Lower lobe of right lung (tissue), 2 donors: ENCODE data around the gene SYNGAP1. TPM values are rescaled to one million over a fixed set of nuclear protein-coding genes. Genes with fewer than 3 reads are reported as not detected.

Experiments
- ATAC-seq, 2 donors: fragments of 200-7000 bp; cut with Tn5 transposase; one replicate each; pipeline ENCODE4 v1.9.1; 2020 to 2022; ENCODE audit warnings: mild to moderate bottlenecking in 2 of 2, moderate library complexity in 2 of 2
- DNase-seq: peaks from one replicate; pipeline ENCODE4 v3.0.0-alpha.2; 2020
- H3K27ac ChIP-seq: fragments of 200-600 bp; one replicate; pipeline ENCODE4 v1.8.0; 2022
- H3K27me3 ChIP-seq: fragments of 200-600 bp; one replicate; pipeline ENCODE4 v1.8.0; 2022; ENCODE audit warnings: low read depth
- H3K36me3 ChIP-seq: fragments of 200-600 bp; one replicate; pipeline ENCODE4 v1.8.0; 2022; ENCODE audit warnings: mild to moderate bottlenecking
- H3K4me1 ChIP-seq: fragments of 200-600 bp; one replicate; pipeline ENCODE4 v1.8.0; 2022
- H3K4me3 ChIP-seq: fragments of 200-600 bp; one replicate; pipeline ENCODE4 v1.8.0; 2022; ENCODE audit warnings: mild to moderate bottlenecking
- H3K9me3 ChIP-seq: fragments of 200-600 bp; one replicate; pipeline ENCODE4 v1.8.0; 2022
- intact Hi-C: fragments of 100-400 bp; cut with DNase I; formaldehyde crosslinking; loops from one replicate; pipeline ENCODE4 v1.11.0; 2022
- total RNA-seq: library from RNA; stranded (reverse); fragmentation: NEBNext Ultra II Directional; extraction: Animal tissue kit (Norgen Biotek cat#: 25700); gene quantifications from one replicate; pipeline ENCODE4 v1.2.1, GENCODE V29; 2021
- TF ChIP-seq, protein P1 (sequence below): fragments of 200-600 bp; IDR thresholded peaks from one replicate; pipeline ENCODE4 v1.8.0; 2022; ENCODE audit warnings: antibody characterized with exemption, mild to moderate bottlenecking
- donor health status: DM: no; HTN: yes; CAD: no; lungs with severe emphysema.

Gene SYNGAP1
- total RNA-seq, 1 donor from 2014 or later = 21.6 TPM

DNA sequence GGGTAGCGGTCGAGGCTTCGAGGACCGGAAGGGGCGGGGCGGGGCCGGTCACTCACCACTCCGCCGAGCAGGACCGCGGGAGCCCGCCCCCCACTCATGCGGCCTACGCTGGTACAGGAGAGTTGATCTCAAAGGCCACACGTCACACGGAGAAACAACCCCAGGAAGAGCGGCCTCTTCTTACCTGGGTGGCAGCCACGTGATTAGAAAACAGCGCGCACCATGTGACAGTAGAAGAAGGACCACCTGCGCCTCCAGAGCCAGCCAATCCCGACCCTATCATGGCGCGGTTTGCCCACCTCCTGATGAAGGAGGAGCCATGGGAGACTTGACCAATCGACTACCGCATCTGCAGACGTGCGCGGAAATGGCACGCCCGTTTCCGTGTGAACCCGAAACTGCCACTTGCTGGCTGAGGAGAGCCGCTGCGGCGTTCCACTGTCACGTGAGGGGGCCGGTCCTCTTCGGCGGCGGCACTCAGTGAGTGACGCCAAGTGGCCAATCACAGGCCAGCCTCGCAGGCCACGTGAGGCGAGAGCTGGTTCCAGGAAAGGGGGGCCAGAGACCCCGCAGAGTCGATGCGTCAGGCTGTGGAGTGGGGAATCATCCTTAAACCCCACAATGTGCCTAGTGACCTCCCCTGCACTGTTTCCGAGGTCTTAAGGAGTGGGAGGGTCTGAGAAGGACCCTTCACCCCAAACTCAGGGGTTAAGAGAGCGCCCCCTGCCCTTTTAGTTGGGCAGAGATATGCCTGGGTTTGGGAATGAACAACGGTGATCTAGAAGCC, 1.8 kb upstream of the SYNGAP1 start, which contains the start of gene CUTA:
Gene CUTA (minus strand): TSS at position 205 of the 787 bp plus-strand sequence. CDS start 107 bp downstream, at position 98.
- peaks cover 36% of the 10 kb centered on the region for H3K36me3 ChIP-seq
- TF ChIP-seq, protein P1, sequence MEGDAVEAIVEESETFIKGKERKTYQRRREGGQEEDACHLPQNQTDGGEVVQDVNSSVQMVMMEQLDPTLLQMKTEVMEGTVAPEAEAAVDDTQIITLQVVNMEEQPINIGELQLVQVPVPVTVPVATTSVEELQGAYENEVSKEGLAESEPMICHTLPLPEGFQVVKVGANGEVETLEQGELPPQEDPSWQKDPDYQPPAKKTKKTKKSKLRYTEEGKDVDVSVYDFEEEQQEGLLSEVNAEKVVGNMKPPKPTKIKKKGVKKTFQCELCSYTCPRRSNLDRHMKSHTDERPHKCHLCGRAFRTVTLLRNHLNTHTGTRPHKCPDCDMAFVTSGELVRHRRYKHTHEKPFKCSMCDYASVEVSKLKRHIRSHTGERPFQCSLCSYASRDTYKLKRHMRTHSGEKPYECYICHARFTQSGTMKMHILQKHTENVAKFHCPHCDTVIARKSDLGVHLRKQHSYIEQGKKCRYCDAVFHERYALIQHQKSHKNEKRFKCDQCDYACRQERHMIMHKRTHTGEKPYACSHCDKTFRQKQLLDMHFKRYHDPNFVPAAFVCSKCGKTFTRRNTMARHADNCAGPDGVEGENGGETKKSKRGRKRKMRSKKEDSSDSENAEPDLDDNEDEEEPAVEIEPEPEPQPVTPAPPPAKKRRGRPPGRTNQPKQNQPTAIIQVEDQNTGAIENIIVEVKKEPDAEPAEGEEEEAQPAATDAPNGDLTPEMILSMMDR = peak; percentile 35
- DNase-seq (peak; percentile 100), ATAC-seq (peak; percentile 97)
- H3K4me1 ChIP-seq = peaks cover 43% of the 10 kb centered on the region
- peak within 1 kb of the TSS; percentile 85 for H3K4me3 ChIP-seq
- intact Hi-C loops = no loop called here
- H3K27me3 ChIP-seq = no peaks in the 10 kb centered on the region
- no peaks in the 10 kb centered on the region for H3K9me3 ChIP-seq
- H3K27ac ChIP-seq = peak within 1 kb of the TSS; percentile 94

DNA sequence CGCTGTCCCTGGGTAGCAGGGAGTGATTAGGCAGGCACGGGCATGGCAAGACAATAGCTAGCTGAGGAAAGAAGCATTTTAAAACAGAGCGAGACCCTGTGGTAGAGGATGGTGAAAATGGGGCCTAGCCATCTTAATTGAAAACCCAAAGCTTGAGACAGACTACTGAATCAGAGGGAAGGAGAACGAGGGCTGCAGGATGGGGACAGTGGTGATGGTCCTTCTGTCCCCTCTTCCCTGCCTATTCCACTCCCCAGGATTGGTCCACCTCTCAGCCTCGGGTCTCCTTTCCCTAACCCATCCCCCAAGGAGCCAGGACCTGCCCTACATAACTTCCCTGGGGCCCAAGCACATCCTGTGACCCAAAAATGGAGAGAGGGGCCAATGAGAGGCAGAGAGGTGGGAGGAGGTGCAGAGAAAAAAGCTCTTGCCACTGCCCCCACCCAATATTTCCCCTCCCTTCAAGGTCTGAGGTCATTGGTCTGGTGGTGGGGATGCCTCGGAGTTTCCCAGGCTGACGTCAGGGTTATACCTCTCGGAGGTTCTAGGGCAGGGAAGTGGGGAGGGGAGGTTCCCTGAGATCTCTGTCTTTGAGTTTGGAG, 1.1 kb upstream of the SYNGAP1 start:
- intact Hi-C loops = no loop called here
- TF ChIP-seq, protein P1 = no peak
- H3K27me3 ChIP-seq = no peaks in the 10 kb centered on the region
- H3K27ac ChIP-seq = peak overlapping the region; percentile 94
- peak overlapping the region; percentile 85 for H3K4me3 ChIP-seq
- H3K9me3 ChIP-seq = no peaks in the 10 kb centered on the region
- no peak for DNase-seq
- peaks cover 29% of the 10 kb centered on the region for H3K36me3 ChIP-seq
- no peak for ATAC-seq
- H3K4me1 ChIP-seq = peaks cover 38% of the 10 kb centered on the region

DNA sequence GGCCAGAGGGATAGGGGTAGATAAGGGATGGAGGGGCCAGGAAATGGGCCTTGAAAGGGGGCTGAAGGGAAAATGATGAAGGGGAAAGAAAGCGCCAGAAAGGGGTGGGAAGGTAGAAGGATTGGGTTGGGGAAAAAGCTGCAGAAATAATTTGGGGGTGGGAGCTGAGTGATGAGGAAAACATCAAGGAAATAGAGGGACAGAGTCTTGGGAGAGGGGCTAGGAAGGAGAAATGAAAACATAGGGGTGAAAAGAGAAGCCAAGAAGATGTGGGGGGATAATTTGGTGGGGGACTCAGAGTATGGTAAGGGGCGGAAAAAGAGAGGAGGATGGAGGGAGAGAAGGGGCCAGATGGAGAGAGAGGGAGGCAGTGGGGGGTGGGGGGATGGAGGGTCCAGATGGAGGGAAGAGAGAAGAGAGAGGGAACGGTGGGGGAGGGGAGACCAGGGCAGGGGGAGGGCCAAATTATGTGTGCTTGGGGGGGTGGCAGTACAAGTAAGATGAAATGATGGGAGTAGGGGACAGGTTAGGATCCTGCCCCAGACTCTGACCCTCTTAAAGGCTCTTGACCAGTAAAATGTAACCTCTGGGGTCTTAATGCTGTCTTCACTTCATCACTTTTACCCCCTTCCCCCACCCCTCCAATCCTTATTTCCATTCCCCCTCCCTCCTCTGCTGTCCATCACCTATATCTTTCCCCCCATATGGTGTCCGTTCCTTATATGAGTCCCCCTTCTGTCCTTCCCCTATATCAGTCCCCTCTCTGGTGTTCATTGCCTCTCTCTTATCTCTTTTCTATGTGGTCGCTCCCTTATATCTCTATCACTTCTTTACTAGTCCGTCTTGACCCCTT, 852 bp downstream of the SYNGAP1 start:
- ATAC-seq (no peak), DNase-seq (no peak)
- no peaks in the 10 kb centered on the region for H3K9me3 ChIP-seq
- H3K27me3 ChIP-seq = no peaks in the 10 kb centered on the region
- intact Hi-C loops = no loop called here
- no peak overlapping the region for H3K4me3 ChIP-seq
- TF ChIP-seq, protein P1 = no peak
- peaks cover 10% of the 10 kb centered on the region for H3K36me3 ChIP-seq
- peaks cover 42% of the 10 kb centered on the region for H3K4me1 ChIP-seq
- no peak overlapping the region for H3K27ac ChIP-seq

DNA sequence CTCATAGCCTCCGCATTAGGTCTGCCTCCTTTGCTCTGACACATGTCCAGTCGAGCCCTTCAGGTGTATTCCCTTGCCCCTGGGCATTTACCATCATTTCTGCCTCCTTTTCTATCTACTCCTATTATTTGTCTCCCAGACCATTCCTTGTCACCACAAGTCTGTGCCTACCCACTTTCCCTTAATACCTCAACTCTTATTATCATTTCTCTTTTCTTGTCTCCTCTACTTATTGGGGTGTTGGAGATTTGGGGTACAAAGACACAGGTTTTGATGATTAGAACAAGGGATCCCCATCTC, 1.4 kb downstream of the SYNGAP1 start:
- Histone ChIP-seq H3K4me3 (no peak overlapping the region), H3K27me3 (no peaks in the 10 kb centered on the region), H3K27ac (no peak overlapping the region), H3K9me3 (no peaks in the 10 kb centered on the region), H3K36me3 (peaks cover 4% of the 10 kb centered on the region), H3K4me1 (peaks cover 37% of the 10 kb centered on the region)
- DNase-seq (no peak), ATAC-seq (no peak)
- TF ChIP-seq, protein P1 = no peak
- intact Hi-C loops = no loop called here

DNA sequence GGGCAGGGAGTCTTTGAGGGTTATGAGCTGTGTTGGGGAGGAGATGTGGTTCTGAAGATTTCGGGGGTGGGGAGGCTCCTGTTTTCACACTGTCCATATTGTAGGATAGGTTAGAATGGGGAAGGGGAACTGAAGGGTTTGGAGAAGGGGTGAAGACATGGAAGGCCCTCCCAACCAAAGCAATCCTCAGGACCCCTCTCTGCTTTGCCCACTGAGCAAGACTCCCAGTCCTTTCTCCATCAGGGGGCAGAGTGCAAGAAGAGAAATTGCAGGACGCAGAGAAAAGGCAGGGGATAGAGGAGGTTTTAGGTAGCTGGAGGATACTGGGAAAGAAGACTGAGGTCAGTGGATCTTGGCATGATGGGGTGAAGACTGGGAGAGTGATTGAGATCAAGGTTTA, 3.9 kb downstream of the SYNGAP1 start:
- intact Hi-C loops = no loop called here
- no peak for ATAC-seq
- H3K27ac ChIP-seq = no peak overlapping the region
- no peaks in the 10 kb centered on the region for H3K9me3 ChIP-seq
- no peak for DNase-seq
- no peak overlapping the region for H3K4me3 ChIP-seq
- H3K27me3 ChIP-seq = no peaks in the 10 kb centered on the region
- H3K4me1 ChIP-seq = peaks cover 37% of the 10 kb centered on the region
- no peaks in the 10 kb centered on the region for H3K36me3 ChIP-seq
- TF ChIP-seq, protein P1 = no peak
